Stomach (tissue), 9 donors: ENCODE measurements around the gene AUTS2. TPM values are rescaled to one million over a fixed set of nuclear protein-coding genes. Genes with fewer than 3 reads are reported as not detected.

Experiments
- DNase-seq, 2 donors: peaks; one replicate each; pipeline versions ENCODE4 v3.0.0 to v3.0.0-alpha.2; 2013 to 2019
- H3K27ac ChIP-seq, 5 donors: fragments of 200-600 bp in 4 of 5; sonication (generic) in 4 of 5; one replicate each; pipeline ENCODE4 v1.5.1; 2013 to 2019; ENCODE audit warnings: mild to moderate bottlenecking in 1 of 5, moderate library complexity in 1 of 5
- H3K27me3 ChIP-seq, 3 donors: fragments of 200-600 bp; sonication (generic); one replicate each; pipeline ENCODE4 v1.5.1; 2017 to 2019; ENCODE audit warnings: mixed run types in 1 of 3
- H3K36me3 ChIP-seq, 4 donors: fragments of 200-600 bp; sonication (generic); 1 replicate in 3 of 4; 2 replicates in 1 of 4; pipeline ENCODE4 v1.5.1; 2016 to 2019
- H3K4me1 ChIP-seq, 4 donors: fragments of 200-600 bp; sonication (generic); one replicate each; pipeline ENCODE4 v1.5.1; 2016 to 2019
- H3K4me3 ChIP-seq, 4 donors: fragments of 200-600 bp; sonication (generic) in 3 of 4; one replicate each; pipeline ENCODE4 v1.5.1; 2016 to 2019; ENCODE audit warnings: mild to moderate bottlenecking in 1 of 4
- H3K9me3 ChIP-seq, 4 donors: fragments of 200-600 bp; sonication (generic); one replicate each; pipeline ENCODE4 v1.5.1; 2016 to 2019
- CTCF ChIP-seq, 7 experiments: fragments of 450-650 bp in 4 of 7; fragments of 200-600 bp in 3 of 7; sonication (generic) in 3 of 7; IDR thresholded peaks; one replicate each; pipeline ENCODE4 v1.5.1; 2016 to 2019; ENCODE audit warnings: antibody characterized with exemption in 7 of 7, control low read depth in 2 of 7, mild to moderate bottlenecking in 1 of 7
- EP300 ChIP-seq: sonication (generic); formaldehyde crosslinking; IDR thresholded peaks from one replicate; pipeline ENCODE4 v1.6.1; 2017; ENCODE audit warnings: antibody characterized with exemption
- POLR2A ChIP-seq, 4 donors: fragments of 450-650 bp; IDR thresholded peaks; one replicate each; pipeline ENCODE4 v1.6.1; 2016; ENCODE audit warnings: antibody characterized with exemption in 4 of 4, control low read depth in 2 of 4, mild to moderate bottlenecking in 1 of 4, moderate library complexity in 1 of 4
- POLR2AphosphoS5 ChIP-seq, 3 donors: sonication (generic); formaldehyde crosslinking; IDR thresholded peaks; one replicate each; pipeline ENCODE4 v1.6.1; 2016; ENCODE audit warnings: antibody characterized with exemption in 3 of 3
- WGBS, 5 donors: extraction: QIAGEN DNeasy Blood & Tissue Kit in 3 of 5; methylation state at CpG; one replicate each; pipeline versions ENCODE4 v1.1.5 to v1.1.7; 2013 to 2018; 5-methylcytosine and 5-hydroxymethylcytosine counted together
- intact Hi-C: fragments of 100-400 bp; cut with DNase I; formaldehyde crosslinking; loops from one replicate; pipeline ENCODE4 v1.15.1; 2023; ENCODE audit warnings: low total_unique reads
- polyA plus RNA-seq, 3 donors: library from polyadenylated mRNA; stranded (reverse); fragments of 200-250 nt; gene quantifications; one replicate each; pipeline ENCODE4 v1.2.3, GENCODE V29; 2013
- total RNA-seq, 5 donors: library from RNA; depleted of rRNA; stranded (reverse); fragments of >200 nt; gene quantifications; one replicate each; pipeline versions ENCODE4 v1.1.0 to v1.2.3, GENCODE V29; 2014 to 2016
- donor health status: healthy with polysubstance abuse.
- donor health status: Bipolar disorder and iron deficiency.
- donor health status: healthy.

AUTS2 gene
- total and polyA plus RNA-seq, 8 donors = 3.8 to 90.3 (median 38.1) TPM

DNA sequence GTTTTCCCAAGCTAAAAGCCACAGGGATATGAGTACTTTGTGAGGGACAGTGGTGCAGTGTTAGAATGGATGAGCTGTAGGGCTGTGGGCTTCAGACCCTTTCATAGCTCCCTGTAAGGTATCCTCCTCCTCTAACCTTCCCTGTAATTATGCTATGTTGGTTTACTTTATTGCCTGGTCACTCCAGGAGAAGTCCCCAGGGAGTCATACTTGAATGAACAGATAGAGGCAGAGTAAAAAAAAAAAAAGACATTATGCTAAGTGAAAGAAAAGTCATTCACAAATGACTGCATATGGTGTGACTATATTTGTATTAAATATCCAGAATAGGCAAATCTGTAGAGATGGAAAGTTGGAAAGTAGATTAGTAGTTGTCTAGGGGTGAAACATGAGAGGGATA, 434.4 kb downstream of the AUTS2 start:
- TF ChIP-seq POLR2A (IDR thresholded peaks at IDR 0.05) (no peak), POLR2AphosphoS5 (IDR thresholded peaks at IDR 0.05) (no peak), CTCF (IDR thresholded peaks at IDR 0.05) (no peak), EP300 (no peak)
- H3K27ac ChIP-seq = no peak overlapping the region
- H3K9me3 ChIP-seq = no peaks in the 10 kb centered on the region
- H3K4me3 ChIP-seq = no peak overlapping the region
- DNase-seq = no peak
- intact Hi-C loops = no loop called here
- H3K4me1 ChIP-seq = peaks cover 0 to 14% (median 0%) of the 10 kb centered on the region in 4 donors
- H3K36me3 ChIP-seq = no peaks in the 10 kb centered on the region
- H3K27me3 ChIP-seq = no peaks in the 10 kb centered on the region

DNA sequence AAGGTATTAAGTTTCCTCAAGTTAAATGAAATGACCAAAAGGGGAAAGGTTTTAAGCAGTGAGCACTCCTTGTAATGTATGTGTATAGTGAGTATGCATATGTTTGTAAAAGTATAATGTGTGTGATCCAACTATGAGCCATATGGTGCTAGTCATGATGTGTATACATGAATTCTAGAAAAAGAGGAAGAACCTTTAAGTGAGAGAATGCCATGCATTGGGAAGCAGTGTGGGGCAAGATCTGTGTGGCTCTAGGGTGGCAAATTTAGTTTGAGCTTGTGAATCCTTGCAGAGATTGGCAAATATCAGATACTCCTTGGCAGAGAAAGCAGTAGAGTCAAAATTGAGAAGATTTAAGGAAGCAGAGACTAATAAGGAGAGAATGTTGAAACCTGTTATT, 435.0 kb downstream of the AUTS2 start:
- Histone ChIP-seq H3K27ac (no peak overlapping the region), H3K4me1 (peaks cover 0 to 14% (median 0%) of the 10 kb centered on the region in 4 donors), H3K36me3 (no peaks in the 10 kb centered on the region), H3K9me3 (no peaks in the 10 kb centered on the region), H3K4me3 (no peak overlapping the region), H3K27me3 (no peaks in the 10 kb centered on the region)
- DNase-seq = no peak
- intact Hi-C loops = no loop called here
- no peak for TF ChIP-seq EP300
- no peak for TF ChIP-seq POLR2A (IDR thresholded peaks at IDR 0.05)
- no peak for TF ChIP-seq CTCF (IDR thresholded peaks at IDR 0.05)
- TF ChIP-seq POLR2AphosphoS5 (IDR thresholded peaks at IDR 0.05) = no peak

DNA sequence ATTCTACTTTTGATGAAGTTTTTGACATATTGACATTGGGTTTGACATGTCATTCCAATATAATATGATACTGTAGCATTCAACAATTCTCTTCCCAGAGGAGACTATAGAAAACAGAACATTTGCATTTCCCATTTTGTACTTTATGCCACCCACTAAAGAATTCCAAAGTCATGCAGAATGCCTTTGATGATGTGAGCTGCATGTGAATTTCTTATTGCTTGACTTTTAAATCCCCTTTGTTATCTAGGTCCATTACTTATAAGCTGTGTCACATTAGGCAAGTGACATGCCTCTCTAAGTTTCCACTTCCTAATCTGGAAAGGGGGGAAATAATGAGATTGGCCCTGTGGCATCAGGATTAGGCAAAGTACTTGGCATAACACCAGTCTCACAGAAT, 436.7 kb downstream of the AUTS2 start:
- no peaks in the 10 kb centered on the region for H3K9me3 ChIP-seq
- TF ChIP-seq POLR2AphosphoS5 (IDR thresholded peaks at IDR 0.05) = no peak
- no peak for DNase-seq
- intact Hi-C loops = no loop called here
- H3K27me3 ChIP-seq = no peaks in the 10 kb centered on the region
- no peaks in the 10 kb centered on the region for H3K36me3 ChIP-seq
- no peak overlapping the region for H3K4me3 ChIP-seq
- peaks cover 0 to 14% (median 0%) of the 10 kb centered on the region in 4 donors for H3K4me1 ChIP-seq
- no peak overlapping the region for H3K27ac ChIP-seq

DNA sequence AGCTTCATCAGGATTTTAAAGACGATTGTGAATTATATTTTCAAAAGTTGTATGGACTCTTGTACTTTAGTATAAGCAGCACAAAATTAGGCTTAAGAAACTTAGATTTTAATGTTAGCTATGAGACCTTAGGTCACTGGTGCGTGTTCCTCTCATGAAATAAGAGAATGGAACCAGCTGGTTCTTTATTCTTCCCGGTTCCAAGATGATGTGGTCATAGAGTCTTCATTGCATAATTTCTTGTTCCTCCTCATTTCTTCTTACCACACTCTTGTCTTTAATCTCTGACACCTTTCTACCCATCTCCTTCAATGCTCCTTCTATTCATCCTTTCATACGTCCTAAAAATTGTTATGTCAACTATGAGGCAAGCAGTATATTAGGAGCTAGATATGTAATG, 437.2 kb downstream of the AUTS2 start:
- WGBS, 5 donors = 65 to 80% (median 68%) methylated on average over 4 of the region's 4 CpGs
- no peaks in the 10 kb centered on the region for H3K9me3 ChIP-seq
- H3K27ac ChIP-seq = no peak overlapping the region
- intact Hi-C loops = no loop called here
- H3K36me3 ChIP-seq = no peaks in the 10 kb centered on the region
- H3K4me1 ChIP-seq = peaks cover 0 to 14% (median 0%) of the 10 kb centered on the region in 4 donors
- H3K4me3 ChIP-seq = no peak overlapping the region
- TF ChIP-seq POLR2A (IDR thresholded peaks at IDR 0.05) (no peak), EP300 (no peak), CTCF (IDR thresholded peaks at IDR 0.05) (no peak), POLR2AphosphoS5 (IDR thresholded peaks at IDR 0.05) (no peak)
- DNase-seq = no peak
- H3K27me3 ChIP-seq = no peaks in the 10 kb centered on the region

DNA sequence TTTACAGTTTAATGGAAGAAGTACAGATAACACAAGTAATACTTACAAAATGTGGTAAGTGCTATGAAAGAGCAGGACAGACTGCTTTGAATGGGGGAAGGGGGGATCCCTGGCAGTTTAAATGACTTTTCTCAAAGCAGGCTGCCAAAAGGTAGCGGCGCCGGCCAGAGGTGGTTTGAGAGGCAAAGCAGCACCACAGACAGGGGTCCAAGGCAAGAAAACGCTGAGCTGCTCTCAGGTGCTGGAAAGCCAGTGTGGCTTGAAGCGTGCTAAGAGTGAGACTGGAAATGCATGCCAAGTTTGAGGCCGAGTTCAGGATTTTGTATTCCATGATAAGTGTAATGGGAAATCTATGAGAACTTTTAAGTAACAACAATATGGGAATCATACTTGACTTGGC, 437.7 kb downstream of the AUTS2 start:
- peaks cover 0 to 14% (median 0%) of the 10 kb centered on the region in 4 donors for H3K4me1 ChIP-seq
- TF ChIP-seq POLR2AphosphoS5 (IDR thresholded peaks at IDR 0.05) (no peak), POLR2A (IDR thresholded peaks at IDR 0.05) (no peak), EP300 (no peak), CTCF (IDR thresholded peaks at IDR 0.05) (no peak)
- no peak overlapping the region for H3K27ac ChIP-seq
- no peak overlapping the region for H3K4me3 ChIP-seq
- H3K36me3 ChIP-seq = no peaks in the 10 kb centered on the region
- DNase-seq = no peak
- H3K9me3 ChIP-seq = no peaks in the 10 kb centered on the region
- H3K27me3 ChIP-seq = no peaks in the 10 kb centered on the region
- WGBS, 5 donors = 92 to 98% (median 97%) methylated on average over 6 of the region's 6 CpGs
- intact Hi-C loops = no loop called here
